ENCODE results near the gene EI24. TPM values are rescaled to one million over a fixed set of nuclear protein-coding genes. Genes with fewer than 3 reads are reported as not detected.

EI24 gene
- total and polyA plus RNA-seq, 2 experiments from 2014 or later: 76.2 to 130 TPM

- Histone ChIP-seq H3K27ac (no peak overlapping the region), H3K4me2 (no peak overlapping the region), H3K36me3 (replicated peaks; ENCODE audit: insufficient read depth, low read depth) (peaks cover 3% of the 10 kb centered on the region), H3K9me2 (replicated peaks; ENCODE audit: insufficient read depth) (no peaks in the 10 kb centered on the region), H2AFZ (no peak overlapping the region), H3K27me3 (no peaks in the 10 kb centered on the region), H3K9me3 (ENCODE audit: low read depth) (no peaks in the 10 kb centered on the region), H4K20me1 (ENCODE audit: insufficient read depth, poor library complexity, severe bottlenecking) (no peaks in the 10 kb centered on the region), H3K4me1 (ENCODE audit: insufficient read depth) (no peaks in the 10 kb centered on the region), H3K79me2 (no peaks in the 10 kb centered on the region), H3K4me3 (no peak overlapping the region)
- no peak for DNase-seq (ENCODE audit: low spot score)
- no peak for TF ChIP-seq EZH2 (IDR thresholded peaks at IDR 0.05; ENCODE audit: borderline replicate concordance)
- TF ChIP-seq EZH2phosphoT487 (IDR thresholded peaks at IDR 0.05; ENCODE audit: low read depth, severe bottlenecking, unreplicated experiment): no peak
- TF ChIP-seq CTCF (IDR thresholded peaks at IDR 0.05; ENCODE audit: poor library complexity): no peak
- WGBS (ENCODE audit: low lambda C conversion rate, missing lambda C conversion rate): 96% methylated on average over 5 of the region's 5 CpGs
These were observed 10.5 kb downstream of the EI24 start for GRCh38 chr11:125579811-125580210.

GRCh38 chr11:125583496-125583895, 14.2 kb downstream of the EI24 start:
- Histone ChIP-seq H3K79me2 (no peaks in the 10 kb centered on the region), H3K4me1 (ENCODE audit: insufficient read depth) (no peaks in the 10 kb centered on the region), H2AFZ (no peak overlapping the region), H4K20me1 (ENCODE audit: insufficient read depth, poor library complexity, severe bottlenecking) (no peaks in the 10 kb centered on the region), H3K27me3 (no peaks in the 10 kb centered on the region), H3K9me2 (replicated peaks; ENCODE audit: insufficient read depth) (no peaks in the 10 kb centered on the region), H3K4me2 (no peak overlapping the region), H3K27ac (no peak overlapping the region), H3K9me3 (ENCODE audit: low read depth) (no peaks in the 10 kb centered on the region), H3K36me3 (replicated peaks; ENCODE audit: insufficient read depth, low read depth) (no peaks in the 10 kb centered on the region), H3K4me3 (no peak overlapping the region)
- TF ChIP-seq EZH2phosphoT487 (IDR thresholded peaks at IDR 0.05; ENCODE audit: low read depth, severe bottlenecking, unreplicated experiment): no peak
- TF ChIP-seq EZH2 (IDR thresholded peaks at IDR 0.05; ENCODE audit: borderline replicate concordance): no peak
- no peak for TF ChIP-seq CTCF (IDR thresholded peaks at IDR 0.05; ENCODE audit: poor library complexity)
- WGBS (ENCODE audit: low lambda C conversion rate, missing lambda C conversion rate): 96% methylated on average over 11 of the region's 11 CpGs
- DNase-seq (ENCODE audit: low spot score): no peak

GRCh38 chr11:125585487-125585886, 16.2 kb downstream of the EI24 start:
- 100% methylated on average over 1 of the region's 1 CpG for WGBS (ENCODE audit: low lambda C conversion rate, missing lambda C conversion rate)
- no peak for DNase-seq (ENCODE audit: low spot score)
- no peaks in the 10 kb centered on the region for H3K79me2 ChIP-seq

More at GRCh38 chr11:125585487-125585886, 16.2 kb downstream of the EI24 start:
- no peak overlapping the region for H3K4me3 ChIP-seq
- no peaks in the 10 kb centered on the region for H3K27me3 ChIP-seq
- H3K4me2 ChIP-seq: no peak overlapping the region
- TF ChIP-seq EZH2phosphoT487 (IDR thresholded peaks at IDR 0.05; ENCODE audit: low read depth, severe bottlenecking, unreplicated experiment): no peak
- no peak for TF ChIP-seq CTCF (IDR thresholded peaks at IDR 0.05; ENCODE audit: poor library complexity)
- H3K36me3 ChIP-seq (replicated peaks; ENCODE audit: insufficient read depth, low read depth): no peaks in the 10 kb centered on the region
- H3K4me1 ChIP-seq (ENCODE audit: insufficient read depth): no peaks in the 10 kb centered on the region
- no peak overlapping the region for H3K27ac ChIP-seq
- H3K9me2 ChIP-seq (replicated peaks; ENCODE audit: insufficient read depth): no peaks in the 10 kb centered on the region
- H2AFZ ChIP-seq: no peak overlapping the region
- no peaks in the 10 kb centered on the region for H4K20me1 ChIP-seq (ENCODE audit: insufficient read depth, poor library complexity, severe bottlenecking)
- H3K9me3 ChIP-seq (ENCODE audit: low read depth): no peaks in the 10 kb centered on the region
